Ishikawa (cell line): ENCODE measurements around the gene PTCRA.

Experiments used
- CREB1 ChIP-seq: IDR thresholded peaks from 2 replicates; pipeline ENCODE4 v1.6.1; 2012; ENCODE audit warnings: low read depth
- EGR1 ChIP-seq: IDR thresholded peaks from 2 replicates; pipeline ENCODE4 v1.6.1; 2012
- EP300 ChIP-seq: IDR thresholded peaks from 2 replicates; pipeline ENCODE4 v1.6.1; 2012; ENCODE audit warnings: borderline replicate concordance
- MAX ChIP-seq: IDR thresholded peaks from 2 replicates; pipeline ENCODE4 v1.6.1; 2012
- NFIC ChIP-seq: IDR thresholded peaks from 2 replicates; pipeline ENCODE4 v1.6.1; 2012
- RAD21 ChIP-seq: IDR thresholded peaks from 2 replicates; pipeline ENCODE4 v1.6.1; 2012; ENCODE audit warnings: low read depth
- TAF1 ChIP-seq: IDR thresholded peaks from 2 replicates; pipeline ENCODE4 v1.6.1; 2012; ENCODE audit warnings: low read depth, mild to moderate bottlenecking
- TCF12 ChIP-seq: IDR thresholded peaks from 2 replicates; pipeline ENCODE4 v1.6.1; 2012; ENCODE audit warnings: low read depth

- no peak for TF ChIP-seq NFIC
- TF ChIP-seq TAF1 = no peak
- no peak for TF ChIP-seq CREB1
- no peak for TF ChIP-seq RAD21
- no peak for TF ChIP-seq EGR1
- TF ChIP-seq MAX = no peak
- no peak for TF ChIP-seq EP300
- no peak for TF ChIP-seq TCF12
Observed at GRCh38 chr6:42962096-42962495, 46.2 kb downstream of the PTCRA start.
